ENCODE data around the gene ATM. TPM values are rescaled to one million over a fixed set of nuclear protein-coding genes. Genes with fewer than 3 reads are reported as not detected.

Gene ATM
- total and polyA plus RNA-seq, 10 of the 15 experiments (the other 5 are each of a cell fraction or from before 2014, with no cell fraction given) = 10.0 to 91.5 (median 40.2) TPM

- intact Hi-C loops (cut with micrococcal nuclease; ENCODE audit: unreplicated experiment) (no loop called here), in situ Hi-C loops (cut with MboI) (no loop called here)
- BruUV-seq (replicated peaks) = no TSS peak
- peaks cover 1 to 19% of the 10 kb centered on the region in 2 experiments; a peak in 3 of 4 replicates for H3K36me3 ChIP-seq (ENCODE audit: control insufficient read depth in 2 of 2, insufficient read depth in 2 of 2, low read length in 1 of 2)
- H3K27ac ChIP-seq (ENCODE audit: control insufficient read depth, insufficient read depth) = no peak overlapping the region
- H3K4me3 ChIP-seq = no peak overlapping the region
- ATAC-seq = no peak
- H3K9ac ChIP-seq (ENCODE audit: control insufficient read depth, insufficient read depth, low read length) = no peak overlapping the region
- no peaks in the 10 kb centered on the region for H4K20me1 ChIP-seq (ENCODE audit: control insufficient read depth, insufficient read depth)
- H3K4me2 ChIP-seq (ENCODE audit: control insufficient read depth, insufficient read depth) = no peak overlapping the region
- no peaks in the 10 kb centered on the region for H3K79me2 ChIP-seq (ENCODE audit: control insufficient read depth, insufficient read depth, low read length)
- H2AFZ ChIP-seq (ENCODE audit: control insufficient read depth, low read depth, low read length) = no peak overlapping the region
- no peak for DNase-seq (ENCODE audit: low read depth, low spot score)
- H3K4me1 ChIP-seq (ENCODE audit: control insufficient read depth, insufficient read depth, low read length) = no peaks in the 10 kb centered on the region
- SMC1A ChIA-PET (ENCODE audit: uncharacterized antibody, unreplicated experiment) = interaction anchor here (0.7 kb wide), 1 partner anchor 14 kb away, joined by 3 read pairs; no protein-coding TSS in a partner anchor
- H3K9me3 ChIP-seq (replicated peaks; ENCODE audit: control insufficient read depth, insufficient read depth, low read length) = no peaks in the 10 kb centered on the region
- CTCF ChIA-PET = no interaction called here
- RAD21 ChIA-PET (ENCODE audit: unreplicated experiment) = no interaction called here
- 100% methylated on average over 2 of the region's 2 CpGs for WGBS (ENCODE audit: insufficient coverage, insufficient replicate concordance, low lambda C conversion rate, missing lambda C conversion rate)
- POLR2A ChIA-PET = no interaction called here
- TF ChIP-seq ATF3 (IDR thresholded peaks at IDR 0.05; ENCODE audit: borderline replicate concordance, extremely low read depth, low read depth, low read length) = no peak
- no peak for TF ChIP-seq BHLHE40 (IDR thresholded peaks at IDR 0.05; ENCODE audit: borderline replicate concordance in 1 of 2, low read depth in 2 of 2, low read length in 1 of 2)
- no peak for TF ChIP-seq BMI1 (IDR thresholded peaks at IDR 0.05; ENCODE audit: borderline replicate concordance)
- TF ChIP-seq WRNIP1 (IDR thresholded peaks at IDR 0.05; ENCODE audit: borderline replicate concordance, low read depth, low read length) = no peak
- TF ChIP-seq ATF7 (IDR thresholded peaks at IDR 0.05; ENCODE audit: low read depth) = no peak
- no peak for TF ChIP-seq SUPT20H (IDR thresholded peaks at IDR 0.05; ENCODE audit: borderline replicate concordance, control insufficient read depth, low read depth, low read length)
- no peak for TF ChIP-seq ZNF217 (IDR thresholded peaks at IDR 0.05)
- TF ChIP-seq CREB1 (IDR thresholded peaks at IDR 0.05; ENCODE audit: low read depth) = no peak
- TF ChIP-seq ZNF274 (IDR thresholded peaks at IDR 0.05; ENCODE audit: insufficient read depth, insufficient read length) = no peak
- TF ChIP-seq EP300 (IDR thresholded peaks at IDR 0.05; ENCODE audit: borderline replicate concordance in 1 of 2, control insufficient read depth in 1 of 2, low read depth in 2 of 2, low read length in 2 of 2) = no peak
- no peak for TF ChIP-seq CBX3 (IDR thresholded peaks at IDR 0.05; ENCODE audit: borderline replicate concordance, low read depth)
- TF ChIP-seq E2F4 (IDR thresholded peaks at IDR 0.05; ENCODE audit: low read depth, low read length) = no peak
- no peak for TF ChIP-seq POU2F2 (IDR thresholded peaks at IDR 0.05; ENCODE audit: borderline replicate concordance, low read depth, low read length)
- no peak for TF ChIP-seq NR2C1 (IDR thresholded peaks at IDR 0.05)
- no peak for TF ChIP-seq PML (IDR thresholded peaks at IDR 0.05; ENCODE audit: low read length)
- no peak for TF ChIP-seq SKIL (IDR thresholded peaks at IDR 0.05; ENCODE audit: low read depth, poor library complexity, severe bottlenecking)
- TF ChIP-seq SUZ12 (IDR thresholded peaks at IDR 0.05; ENCODE audit: unreplicated experiment) = no peak
- no peak for TF ChIP-seq ZBTB40 (IDR thresholded peaks at IDR 0.05; ENCODE audit: borderline replicate concordance)
- no peaks in the 10 kb centered on the region for H3K27me3 ChIP-seq (replicated peaks in 1 of 2; ENCODE audit: control insufficient read depth in 2 of 2, insufficient read depth in 2 of 2, low read length in 1 of 2)
- no peak for FAIRE-seq
Observed at GRCh38 chr11:108313444-108313843, 90.6 kb downstream of the ATM start.

Data from GM12878 (cell line).